HG03520 (cell line): ENCODE data around the gene FNBP1.

ENCODE experiments used
- ATAC-seq: cut with Tn5 transposase; IDR thresholded peaks from one replicate; pipeline ENCODE4 v1.9.1; 2021; ENCODE audit warnings: mild to moderate bottlenecking, moderate library complexity; ENCODE audit not compliant: unreplicated experiment

Gene FNBP1

DNA sequence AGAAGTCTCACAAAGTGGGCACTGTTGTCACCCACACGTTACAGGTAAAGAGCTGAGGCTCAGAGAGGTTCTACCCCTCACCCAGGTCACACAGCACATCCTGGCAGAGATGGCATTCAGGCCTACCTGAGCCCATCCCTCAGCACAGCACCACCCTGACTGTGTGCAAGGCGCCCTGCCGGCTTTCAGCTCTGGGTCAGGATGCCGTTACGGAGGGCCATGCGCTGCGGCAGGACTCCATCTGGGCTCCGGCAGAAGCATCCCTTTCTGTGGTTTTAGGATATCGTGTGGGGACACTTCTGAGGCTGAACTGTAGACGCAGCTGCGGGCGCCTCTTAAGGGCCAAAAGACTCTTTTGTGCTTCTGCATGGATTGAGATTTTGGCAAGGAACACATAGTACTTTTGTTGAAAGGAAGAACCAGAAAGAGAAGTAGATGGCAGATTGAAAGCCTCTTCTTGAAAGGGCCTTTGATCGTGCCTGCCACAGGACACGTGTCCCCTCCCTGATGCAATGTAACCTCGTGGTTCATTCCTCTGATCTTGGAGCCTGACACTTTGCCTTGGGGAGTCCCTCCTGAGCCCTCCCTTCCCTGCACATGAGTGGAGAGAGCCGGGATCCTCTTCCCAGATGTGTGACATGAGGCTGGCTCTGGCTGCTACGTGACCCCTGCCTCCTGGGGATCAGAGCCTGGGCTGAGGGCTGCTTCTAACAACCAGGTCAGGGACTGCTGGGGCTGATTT lies 176.4 kb downstream of the FNBP1 start:
- no peak for ATAC-seq

DNA sequence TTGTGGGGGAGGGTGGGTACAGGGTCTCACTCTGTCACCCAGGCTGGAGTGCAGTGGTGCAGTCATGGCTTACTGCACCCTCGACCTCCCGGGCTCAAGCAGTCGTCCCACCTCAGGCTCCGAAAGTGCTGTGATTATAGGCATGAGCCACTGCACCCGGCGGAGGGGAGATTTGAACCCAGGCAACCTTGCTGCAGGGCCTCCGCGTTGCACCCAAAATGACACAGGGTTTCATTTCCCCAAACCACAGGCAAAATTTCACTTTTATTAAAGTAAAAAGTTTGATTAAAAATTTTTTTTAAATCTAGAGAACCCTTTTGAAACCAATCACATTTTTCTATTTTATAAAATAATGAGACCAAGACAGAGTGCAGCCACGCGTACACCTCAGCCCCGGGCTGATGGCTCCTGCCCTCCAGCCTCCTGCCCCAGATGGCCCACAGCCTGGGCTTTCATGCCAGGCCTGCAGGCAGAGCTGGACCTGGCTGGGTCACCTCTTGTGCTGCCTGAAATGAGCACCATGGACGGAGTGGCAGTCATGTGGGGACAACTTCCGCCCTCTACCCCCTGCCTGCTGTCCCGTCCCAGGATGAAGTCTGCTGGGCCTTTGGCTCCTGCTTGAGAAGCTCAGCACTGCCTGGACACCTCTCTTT lies 177.2 kb downstream of the FNBP1 start:
- no peak for ATAC-seq

DNA sequence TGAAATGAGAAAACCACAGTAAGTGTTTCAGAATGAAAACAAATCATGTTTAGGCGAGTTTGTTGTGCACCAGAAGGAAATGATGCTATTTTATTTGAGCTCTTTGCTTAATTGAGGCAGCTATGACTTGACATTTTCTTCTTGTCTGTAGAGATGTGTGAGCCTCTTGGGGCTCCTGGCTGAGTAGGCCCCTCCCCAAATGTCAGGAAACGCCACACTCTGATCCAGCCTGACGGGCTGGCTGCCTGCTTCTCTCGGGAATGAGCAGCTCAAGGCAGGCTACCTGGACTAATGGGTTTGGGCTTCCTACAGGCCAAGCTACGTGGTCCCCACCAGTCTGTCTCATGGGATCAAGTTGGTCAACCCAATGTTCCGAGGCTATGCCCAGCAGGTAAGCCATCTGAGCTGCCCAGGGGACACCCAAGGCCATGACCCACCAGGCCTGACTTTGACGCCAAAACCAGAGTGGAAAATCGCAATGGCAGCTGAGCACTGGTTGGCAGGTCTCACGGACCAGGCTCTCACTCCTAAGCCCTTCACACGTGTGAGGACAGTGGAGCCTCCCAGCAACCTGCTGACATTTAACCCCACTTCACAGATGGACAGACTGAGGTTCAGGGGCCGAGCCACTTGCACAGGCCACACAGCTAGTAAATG lies 177.9 kb downstream of the FNBP1 start:
- ATAC-seq = no peak

DNA sequence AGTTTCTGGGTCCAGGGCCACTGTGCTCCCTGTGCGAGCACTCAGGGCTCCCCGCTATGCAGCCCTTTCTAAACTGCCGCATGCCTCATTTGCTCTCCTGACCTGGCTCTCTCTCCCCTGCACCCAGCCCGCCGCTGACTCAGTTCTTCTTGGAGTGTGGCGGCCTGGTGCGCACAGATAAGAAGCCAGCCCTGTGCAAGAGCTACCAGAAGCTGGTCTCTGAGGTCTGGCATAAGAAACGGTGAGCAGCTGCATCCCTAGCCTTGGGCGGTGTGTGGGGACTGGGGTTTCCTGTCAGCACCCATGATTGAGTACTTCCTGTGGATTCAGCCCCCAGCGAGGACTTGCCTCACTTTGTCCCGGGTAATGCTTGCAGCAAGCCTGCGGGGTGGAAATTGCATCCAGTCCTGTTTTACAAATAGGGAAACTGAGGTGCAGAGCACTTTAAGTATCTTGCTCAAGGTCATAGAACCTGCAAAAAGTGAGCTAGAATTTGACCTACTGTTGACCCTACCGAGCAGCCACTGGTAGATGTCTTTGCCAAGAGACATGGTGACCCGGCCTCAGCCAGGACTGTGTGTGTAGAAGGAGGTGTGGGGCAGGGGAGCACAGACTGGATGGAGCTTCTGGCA lies 179.8 kb downstream of the FNBP1 start:
- no peak for ATAC-seq

DNA sequence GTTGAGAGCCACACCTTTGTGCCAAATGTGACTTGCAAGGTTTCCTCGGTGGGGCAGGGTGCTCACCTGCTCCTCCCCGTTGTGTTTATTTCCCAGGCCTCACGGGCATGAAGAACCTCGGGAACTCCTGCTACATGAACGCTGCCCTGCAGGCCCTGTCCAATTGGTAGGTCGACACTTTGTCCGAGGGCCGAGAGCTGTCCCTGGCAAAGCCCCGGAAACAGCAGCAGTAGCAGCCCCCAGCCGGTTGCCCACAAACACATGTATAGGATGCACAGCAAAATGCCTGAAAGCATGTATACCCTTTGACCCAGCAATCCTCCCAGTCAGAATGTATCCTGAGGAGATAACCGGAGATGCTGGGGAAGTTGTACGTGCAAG lies 181.6 kb downstream of the FNBP1 start:
- ATAC-seq = no peak

DNA sequence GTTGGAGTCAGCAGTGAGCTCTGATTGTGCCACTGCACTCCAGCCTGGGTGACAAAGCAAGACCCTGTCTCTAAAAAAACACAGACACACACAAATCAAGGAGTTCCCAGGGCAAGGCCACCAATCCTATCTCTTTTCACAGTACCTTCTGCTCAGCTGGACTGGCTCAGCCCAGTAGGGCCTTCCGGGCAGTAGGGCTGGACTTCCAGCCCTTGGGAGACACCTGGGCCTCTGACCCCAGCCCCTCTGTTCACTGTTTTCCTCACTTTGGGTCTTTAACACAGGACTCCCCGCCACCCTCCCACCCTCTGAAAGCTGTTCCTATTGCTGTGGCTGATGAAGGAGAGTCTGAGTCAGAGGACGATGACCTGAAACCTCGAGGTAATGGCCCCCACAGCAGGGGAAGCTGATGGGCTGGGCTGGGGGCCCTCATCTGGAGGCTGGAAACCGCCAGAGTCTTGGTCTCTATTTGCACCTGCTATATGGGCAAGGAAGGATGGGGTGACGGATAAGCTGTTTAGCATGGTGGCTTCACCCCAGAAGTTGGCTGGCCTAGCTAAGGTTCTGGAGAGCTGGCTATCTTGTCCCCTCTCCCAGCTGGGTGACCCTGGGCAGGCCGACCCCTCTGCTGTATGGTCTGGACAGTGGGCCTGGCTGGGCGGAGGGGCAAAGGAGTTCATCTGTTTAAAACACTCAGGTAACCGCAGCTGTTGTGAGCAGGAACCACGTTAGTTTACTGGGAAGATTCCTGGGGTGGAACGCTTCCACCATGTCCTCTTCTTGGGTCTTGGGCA lies 182.1 kb downstream of the FNBP1 start:
- ATAC-seq = no peak

DNA sequence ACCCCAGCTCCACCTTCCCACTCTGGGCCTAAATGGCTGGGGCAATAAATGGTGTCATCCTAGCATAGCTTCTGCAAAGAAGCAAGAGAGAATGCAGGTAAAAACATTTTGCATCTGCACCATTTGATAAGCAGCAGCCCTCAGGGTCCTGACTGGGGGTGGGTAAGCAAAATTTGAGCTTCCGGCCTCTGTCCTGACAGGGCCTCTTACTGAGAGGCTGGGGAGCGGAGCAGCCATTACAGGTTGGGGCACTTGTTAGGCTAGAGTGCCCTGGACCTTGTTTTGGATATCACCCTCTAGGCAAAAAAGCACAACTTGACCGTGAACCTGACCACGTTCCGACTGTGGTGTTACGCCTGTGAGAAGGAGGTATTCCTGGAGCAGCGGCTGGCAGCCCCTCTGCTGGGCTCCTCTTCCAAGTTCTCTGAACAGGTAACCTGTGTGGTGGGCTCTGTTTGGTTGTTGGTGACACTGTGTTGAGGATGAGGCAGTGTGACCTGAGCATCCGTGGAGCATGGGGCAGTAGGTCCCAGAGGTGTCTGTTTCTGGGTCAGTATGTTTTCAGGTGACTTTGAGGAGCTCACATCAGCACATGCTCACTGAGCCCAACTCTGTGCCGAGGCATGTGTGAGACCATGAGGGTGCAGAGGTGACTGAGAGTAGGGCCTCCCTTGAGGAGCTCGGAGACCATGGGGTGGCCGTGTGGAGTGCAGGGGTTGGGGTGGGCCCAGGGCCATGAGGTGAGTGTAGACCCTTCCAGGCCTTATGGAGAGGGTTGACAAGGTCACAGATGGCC lies 184.6 kb downstream of the FNBP1 start:
- no peak for ATAC-seq

DNA sequence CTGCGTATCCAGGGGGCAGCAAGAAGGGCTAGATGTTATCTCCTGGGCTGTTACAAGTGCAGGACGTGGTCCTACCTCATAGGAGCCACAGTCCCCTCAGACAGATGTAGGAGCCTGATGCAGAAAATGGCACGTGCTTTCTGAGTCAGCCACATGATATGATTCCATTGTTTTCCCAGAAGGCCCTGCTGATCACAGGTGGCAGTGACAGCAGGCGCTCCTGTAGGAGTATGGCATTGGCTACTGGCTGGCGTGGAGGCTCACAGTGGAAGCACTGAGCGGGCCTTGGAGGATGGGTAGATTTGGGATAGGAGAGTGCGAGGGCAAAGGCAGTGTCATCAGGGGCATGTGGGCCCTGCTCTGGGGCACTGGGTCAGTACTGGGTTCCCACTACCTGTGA lies 185.8 kb downstream of the FNBP1 start:
- ATAC-seq = no peak

DNA sequence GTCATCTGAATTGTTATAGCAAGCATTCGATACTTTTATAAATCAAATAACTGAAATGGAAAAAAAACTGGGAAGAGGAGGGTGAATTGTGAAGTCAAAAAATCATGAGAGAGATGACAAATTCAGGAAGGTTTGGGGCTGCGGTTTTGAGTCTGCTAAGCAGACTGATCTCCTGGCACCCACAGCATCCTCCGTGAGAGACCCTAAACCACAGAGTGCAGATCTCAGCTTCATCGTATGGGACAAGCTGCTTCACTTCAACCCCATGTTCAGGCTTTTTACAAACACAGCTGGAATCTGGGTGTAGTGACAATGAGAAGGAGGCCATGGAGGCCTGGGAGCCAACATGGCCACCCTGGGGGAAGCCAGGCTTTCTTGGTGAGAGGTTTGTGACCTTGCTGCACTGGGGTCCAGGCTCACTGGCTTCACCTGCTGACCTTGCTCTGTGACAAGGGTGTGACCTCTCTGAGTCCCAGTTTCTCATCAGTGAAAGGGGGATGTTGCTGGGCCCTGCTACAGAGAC lies 188.3 kb downstream of the FNBP1 start:
- ATAC-seq = no peak

DNA sequence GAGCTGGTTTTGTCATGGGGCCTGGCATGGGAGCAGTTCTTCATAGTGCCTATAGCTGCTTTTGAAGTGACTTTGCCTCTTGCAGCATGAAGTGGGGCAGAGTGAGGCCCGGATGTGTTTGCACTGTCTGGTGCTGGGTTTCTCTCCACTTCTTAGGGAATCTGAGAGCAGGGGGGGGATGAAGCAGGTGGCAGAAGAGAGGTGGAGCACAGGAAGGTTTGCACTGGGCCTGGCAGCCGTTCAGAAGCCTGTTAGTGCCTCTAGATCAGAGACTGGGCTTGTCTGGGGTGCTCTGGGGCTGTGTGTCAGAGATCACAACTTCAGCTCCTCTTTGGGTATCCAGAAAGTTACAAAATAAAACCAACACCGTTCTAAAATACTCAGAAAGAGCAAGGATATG lies 189.4 kb downstream of the FNBP1 start:
- ATAC-seq = no peak

DNA sequence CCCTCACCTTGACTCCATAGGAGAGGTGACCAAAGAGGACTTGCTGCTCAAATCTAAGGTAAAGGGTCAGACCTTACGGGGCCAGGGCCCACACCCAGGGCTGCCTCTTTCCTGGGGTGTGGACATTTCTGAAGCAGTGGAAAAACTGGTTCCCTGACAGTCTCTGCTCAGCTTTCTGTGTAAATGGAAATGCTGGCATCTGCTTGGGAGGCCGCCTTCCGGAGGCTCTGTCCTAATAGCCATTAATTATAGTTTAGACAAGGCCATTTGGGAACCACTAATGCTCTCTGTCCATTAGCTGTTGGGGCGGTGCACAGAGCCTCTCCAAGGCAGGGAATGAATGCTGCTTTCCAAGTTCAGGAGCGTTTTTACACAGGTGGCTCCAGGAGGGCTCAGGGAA lies 190.4 kb downstream of the FNBP1 start:
- no peak for ATAC-seq

DNA sequence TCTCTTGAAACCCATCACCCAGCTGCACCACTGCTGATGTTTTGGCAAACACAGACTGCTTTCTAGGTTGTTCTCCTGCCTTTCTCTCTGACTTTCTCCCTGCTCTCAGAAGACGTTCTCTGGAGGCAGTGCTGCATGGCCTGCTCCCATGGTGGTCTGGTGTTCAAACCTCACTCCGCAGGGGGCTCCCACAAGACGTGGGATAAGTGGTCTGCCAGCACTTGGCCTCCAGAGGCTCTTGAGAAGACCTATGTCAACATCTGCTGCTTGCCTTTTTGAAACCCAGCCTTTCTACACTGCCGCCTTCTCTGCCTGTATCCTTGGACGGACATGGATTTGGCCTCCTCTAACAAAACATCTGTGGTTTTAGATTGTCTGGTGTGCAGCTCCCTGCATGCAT lies 191.2 kb downstream of the FNBP1 start:
- ATAC-seq = no peak

DNA sequence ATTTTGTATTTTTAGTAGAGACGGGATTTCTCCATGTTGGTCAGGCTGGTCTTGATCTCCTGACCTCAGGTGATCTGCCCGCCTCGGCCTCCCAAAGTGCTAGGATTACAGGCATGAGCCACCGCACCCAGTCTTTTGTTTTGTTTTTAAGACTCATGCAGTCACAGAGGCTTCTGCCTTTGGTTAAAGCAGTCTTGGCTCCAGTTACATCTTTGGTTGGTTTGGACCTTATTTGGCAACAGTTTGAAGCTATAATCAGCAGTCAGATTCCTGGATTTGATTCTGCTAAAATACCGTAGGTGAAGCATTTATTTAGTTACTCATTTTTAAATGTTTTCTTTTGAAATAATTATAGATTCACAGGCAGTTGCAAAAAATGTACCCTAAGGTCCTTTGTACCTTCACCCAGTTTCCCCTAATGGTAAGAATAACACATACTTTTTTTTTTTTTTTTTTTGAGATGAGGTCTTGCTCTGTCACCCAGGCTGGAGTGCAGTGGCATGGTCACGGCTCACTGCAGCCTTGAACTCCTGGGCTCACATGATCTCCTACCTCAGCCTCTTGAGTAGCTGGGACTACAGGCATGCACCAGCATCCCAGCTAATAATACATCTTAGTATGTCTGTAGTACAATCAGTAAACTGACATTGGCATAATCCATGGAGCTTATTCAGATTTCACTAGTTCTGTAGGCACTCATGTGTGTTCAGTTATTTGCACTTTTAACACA lies 192.0 kb downstream of the FNBP1 start:
- no peak for ATAC-seq

DNA sequence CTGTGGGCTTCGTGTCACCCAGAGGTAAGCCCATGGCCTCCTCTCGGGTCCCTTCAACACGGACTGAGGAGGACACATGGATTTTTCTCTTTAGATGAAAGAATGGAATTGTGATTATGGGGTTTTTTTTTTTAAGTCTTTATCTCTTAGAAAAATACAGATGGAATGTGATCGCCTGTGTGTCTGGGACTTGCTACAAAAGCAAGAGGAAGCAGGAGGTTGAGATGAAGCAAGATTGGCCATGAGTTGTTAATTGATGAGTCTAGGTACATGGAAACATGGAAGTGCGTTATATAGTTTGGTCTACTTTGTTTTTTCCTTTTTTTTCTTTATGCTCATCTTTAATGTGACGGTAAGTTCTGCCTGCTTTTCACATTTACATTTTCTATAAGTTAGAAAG lies 193.1 kb downstream of the FNBP1 start:
- ATAC-seq = no peak

DNA sequence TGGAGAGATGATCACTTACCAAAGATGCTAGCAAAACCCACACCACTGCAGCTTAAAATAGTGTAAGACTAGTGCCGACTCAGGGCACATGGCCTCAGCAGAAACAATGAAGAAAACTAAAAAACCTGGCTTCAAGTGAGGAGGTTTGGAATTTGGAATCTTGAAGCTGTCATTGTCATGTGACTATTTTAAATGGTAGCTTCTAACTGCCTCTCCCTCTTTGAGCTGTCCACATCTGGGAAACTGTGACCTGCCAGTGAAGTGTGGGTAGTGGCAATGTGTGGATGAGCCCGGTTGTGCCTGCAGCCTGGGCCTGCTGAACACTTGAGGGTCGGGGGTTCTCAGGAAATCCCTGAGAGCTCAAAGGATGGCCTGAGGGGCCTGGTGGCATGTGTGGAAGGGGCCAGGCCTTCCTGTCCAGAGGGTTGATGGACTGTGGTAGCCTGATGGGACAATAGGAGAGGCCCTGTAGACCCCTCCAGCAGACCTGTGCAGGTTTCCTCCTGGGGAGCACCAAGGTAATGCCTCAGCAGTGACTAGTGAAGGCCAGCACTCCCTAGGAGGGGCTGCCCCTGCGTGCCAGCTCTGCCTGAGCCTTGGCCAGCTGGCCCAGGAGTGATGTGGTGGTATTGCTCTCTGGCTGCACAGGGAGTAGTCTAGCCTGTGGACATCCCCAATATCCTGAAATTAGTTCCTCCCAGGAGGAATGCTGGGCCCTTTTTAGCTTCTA lies 194.1 kb downstream of the FNBP1 start:
- no peak for ATAC-seq

DNA sequence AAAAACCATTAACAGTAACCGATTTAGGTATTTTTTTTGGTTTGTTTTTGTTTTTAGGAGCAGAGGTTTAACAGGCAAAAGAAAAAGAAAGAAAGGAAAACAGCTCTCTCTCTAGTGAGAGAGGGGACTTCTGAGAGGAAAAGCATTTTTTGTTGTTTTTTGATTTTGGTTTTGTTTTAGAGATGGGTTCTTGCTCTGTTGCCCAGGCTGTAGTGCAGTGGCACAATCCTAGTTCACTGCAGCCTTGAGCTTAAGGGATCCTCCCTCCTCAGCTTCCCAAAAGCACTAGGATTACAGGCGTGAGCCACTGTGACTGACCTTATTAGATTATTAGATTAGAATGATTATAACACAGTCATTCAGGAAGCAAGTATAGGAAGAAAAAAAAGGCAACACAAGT lies 197.6 kb downstream of the FNBP1 start:
- no peak for ATAC-seq

DNA sequence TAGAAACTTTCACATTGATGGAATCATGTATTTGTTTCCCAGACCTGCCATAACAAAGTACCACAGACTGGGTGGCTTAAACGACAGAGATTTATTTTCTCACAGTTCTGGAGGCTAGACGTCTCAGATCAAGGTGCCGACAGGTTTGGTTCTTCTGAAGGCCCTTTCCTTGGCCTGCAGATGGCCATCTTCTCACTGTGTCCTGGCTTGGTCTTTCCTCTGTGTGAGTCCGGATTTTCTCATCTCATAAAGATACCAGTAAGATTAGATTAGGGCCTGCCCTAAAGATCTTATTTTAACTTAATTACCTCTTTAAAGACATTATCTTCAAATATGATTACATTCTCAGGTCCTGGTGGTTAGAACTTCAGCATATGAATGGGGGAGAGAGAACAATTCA lies 201.9 kb downstream of the FNBP1 start:
- ATAC-seq = no peak

DNA sequence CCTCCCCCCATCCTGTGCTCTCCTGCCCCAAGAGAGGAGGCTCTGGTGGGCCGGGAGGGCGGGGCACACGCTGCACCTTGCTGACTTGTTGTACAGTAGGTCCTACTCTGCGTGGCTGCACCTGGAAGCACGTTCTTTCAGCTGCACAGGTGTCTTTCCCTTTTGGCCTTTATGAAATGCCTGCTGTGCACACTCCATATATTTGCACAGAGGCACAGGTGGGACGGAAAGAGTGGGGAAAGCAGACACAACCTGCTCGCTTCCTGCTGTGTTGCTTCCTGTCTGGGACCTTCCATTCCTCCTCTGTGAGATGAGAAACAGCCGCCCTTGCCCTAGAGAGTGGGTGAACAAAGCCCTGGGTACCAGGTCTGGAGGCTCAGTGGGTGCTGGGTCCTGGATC lies 203.0 kb downstream of the FNBP1 start:
- no peak for ATAC-seq
